GM21737 (cell line): Measurements from ENCODE around the gene TBC1D3B.
"Not testable (repeated sequence)": the region's sequence is repeated elsewhere in the genome, so short reads cannot be mapped to it uniquely, and the experiment has no call there.

Experiments
- ATAC-seq: cut with Tn5 transposase; IDR thresholded peaks from one replicate; pipeline ENCODE4 v1.9.1; 2021; ENCODE audit warnings: mild to moderate bottlenecking, moderate library complexity; ENCODE audit not compliant: unreplicated experiment

TBC1D3B gene

DNA sequence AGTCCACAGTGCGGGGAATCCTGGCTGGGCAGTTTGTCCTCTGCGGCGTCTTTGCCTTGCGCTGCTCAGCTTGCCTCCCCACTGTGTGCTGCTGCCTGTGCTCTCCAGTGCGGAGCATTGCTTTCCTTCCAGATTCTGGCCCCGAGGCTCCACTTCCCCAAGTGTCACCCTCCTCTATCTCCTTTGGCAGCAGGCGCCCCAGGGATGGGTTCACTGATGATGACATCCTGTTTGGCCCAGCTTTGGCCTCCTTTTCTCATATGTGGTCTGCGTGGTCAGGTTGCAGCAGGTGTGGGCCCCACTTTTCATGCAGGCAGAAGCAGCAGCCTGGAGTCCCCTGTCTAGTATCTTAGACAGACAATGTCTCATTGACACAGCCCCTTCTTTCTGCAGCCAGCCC is 25.1 kb upstream of the TBC1D3B start:
- ATAC-seq, result not testable (repeated sequence)

DNA sequence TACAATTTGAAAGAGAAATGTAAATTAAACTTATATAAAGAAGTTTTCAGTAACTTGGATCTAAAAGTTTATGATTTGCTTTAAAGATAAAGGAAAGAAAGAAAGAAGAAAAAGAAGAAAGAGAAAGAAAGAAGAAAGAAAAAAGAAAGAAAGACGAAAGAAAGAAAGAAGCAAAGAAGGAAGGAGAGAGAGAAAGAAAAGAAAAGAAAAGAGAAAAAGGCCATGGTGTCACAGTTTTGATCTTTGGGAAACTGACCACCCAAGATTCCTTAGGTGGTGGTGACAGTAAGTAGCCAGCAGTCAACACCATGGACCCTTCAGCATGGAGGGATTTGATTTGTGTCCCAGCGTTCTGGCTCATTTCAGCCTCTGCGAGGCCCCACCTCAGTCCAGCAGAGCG is 24.7 kb upstream of the TBC1D3B start:
- not testable (repeated sequence) for ATAC-seq

DNA sequence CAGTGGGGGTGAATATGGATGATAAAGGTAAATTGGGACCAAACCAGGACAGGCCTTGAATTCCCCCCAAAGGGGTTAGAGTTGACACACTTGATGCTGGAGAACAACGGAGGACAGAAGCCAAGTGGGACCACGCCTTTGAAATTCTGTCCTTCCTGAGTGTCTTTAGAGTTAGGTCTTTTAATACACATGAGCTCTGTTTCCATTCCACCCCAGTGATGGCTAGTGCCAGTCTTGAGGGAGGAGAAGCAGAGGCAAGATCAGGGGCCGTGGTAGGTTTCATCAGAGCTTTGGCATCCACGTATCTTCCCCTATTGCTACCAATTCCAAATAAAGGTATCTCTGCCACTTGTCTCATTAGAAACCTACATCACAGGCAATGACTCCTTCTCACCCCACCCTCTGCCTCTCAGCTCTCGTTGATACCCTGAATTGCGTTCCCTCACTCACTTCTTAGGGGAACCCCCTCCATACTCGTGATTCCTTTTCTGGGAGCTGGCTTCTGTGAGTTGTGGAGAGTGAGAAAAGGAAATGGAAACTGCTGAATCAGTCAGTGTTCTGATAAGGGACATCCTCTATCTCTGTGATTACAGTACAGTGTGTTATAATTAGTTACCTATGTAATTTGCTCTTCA is 22.5 kb upstream of the TBC1D3B start:
- ATAC-seq, result no peak

DNA sequence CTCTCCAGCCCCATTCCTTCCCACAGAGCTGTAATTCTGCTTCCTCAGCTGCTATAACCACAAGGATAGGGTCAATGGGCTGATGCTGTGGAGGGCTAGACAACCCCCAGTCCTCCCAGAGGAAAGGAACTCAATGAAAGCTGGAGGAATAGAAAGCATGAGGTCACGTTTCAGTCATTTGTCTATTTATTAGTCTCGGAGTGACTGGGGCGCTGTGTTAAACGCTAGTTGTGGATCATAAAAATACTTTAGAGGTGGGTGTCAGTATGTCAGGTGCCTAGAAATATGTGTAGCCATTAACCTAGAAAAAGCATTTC is 20.9 kb upstream of the TBC1D3B start:
- ATAC-seq, result no peak

DNA sequence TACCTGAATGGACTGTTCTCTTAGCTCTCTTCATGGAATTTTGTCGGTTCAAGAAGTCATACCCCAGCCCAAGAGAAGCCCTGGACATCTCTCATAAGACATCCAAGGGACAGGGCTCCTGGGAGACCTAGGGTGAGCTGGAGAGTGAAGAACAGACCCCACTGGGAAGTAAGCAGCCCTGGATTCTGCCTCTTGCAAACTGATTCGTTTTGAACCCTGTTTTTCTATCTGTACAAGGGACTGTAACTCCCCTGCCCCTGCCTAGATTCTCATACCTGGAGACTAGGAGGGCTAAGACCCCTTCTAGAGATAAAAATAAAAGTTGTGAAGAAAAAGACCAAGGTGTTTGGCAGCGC is 19.7 kb upstream of the TBC1D3B start:
- no peak for ATAC-seq

DNA sequence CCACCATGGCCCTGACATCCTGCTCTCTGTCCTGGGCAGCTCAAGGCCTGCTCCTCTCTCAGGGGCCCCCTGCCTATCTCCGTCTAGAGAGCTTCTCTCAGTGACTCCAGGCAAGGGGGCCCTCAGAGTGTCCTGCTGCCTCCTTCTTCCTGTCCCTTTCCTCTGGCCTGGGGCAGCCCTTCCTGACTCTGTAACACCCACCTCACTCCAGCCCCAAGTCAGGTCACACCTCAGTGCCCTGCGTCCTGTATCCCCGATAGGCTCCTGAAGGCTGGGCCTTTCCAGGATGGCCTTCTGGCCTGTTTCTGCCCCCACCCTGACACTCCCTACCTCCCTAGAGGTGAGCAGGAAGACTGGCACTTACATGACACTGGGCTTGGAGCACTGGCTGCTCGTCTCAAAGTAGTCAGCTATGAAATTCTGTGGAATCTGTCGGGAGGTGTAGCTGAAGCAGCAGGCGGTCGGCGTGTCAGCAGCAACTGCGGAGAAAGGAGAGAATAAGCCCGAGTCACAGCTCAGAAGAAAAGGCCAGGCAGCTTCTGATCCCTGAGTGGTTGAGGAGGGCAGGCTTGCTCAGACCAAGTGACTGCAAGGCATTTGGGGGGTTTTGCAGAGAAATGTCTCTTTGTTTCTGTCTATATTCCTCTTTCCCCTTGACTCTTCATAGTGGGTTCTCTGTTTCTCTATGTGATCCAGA is 19.1 kb upstream of the TBC1D3B start:
- ATAC-seq, result no peak

DNA sequence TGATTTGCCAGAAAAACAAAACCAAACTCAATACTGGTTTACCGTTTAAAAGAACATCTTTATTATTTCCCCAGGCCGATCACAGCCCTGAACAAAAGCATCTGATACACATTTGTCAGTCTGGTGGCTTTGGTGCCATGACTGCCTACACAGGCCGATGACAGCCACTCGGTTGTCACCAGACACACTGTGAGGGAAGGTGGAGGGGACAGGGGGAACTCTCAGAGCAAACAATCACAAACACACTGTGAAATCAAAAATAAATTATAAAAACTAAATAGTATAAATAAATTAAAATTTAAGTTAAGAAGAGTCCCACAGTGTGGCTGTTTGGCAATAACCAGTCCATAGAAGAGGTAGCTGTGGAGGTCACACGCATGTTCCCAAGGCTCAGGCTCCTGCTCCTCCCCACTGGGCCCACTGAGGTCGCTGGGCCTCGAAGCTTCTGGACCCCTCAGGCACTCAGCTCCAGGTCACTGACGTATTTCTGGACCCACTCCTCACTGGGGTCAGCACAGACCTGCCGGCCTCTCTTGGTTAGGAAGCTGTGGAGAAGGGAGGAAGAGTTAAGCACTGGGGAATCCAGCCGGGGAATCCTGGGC is 18.5 kb upstream of the TBC1D3B start:
- ATAC-seq, result not testable (repeated sequence)

- ATAC-seq, result not testable (repeated sequence)
These were observed 17.9 kb upstream of the TBC1D3B start for GRCh38 chr17:36194147-36194831.

GRCh38 chr17:36193216-36193775 is 16.9 kb upstream of the TBC1D3B start:
- no peak for ATAC-seq

DNA sequence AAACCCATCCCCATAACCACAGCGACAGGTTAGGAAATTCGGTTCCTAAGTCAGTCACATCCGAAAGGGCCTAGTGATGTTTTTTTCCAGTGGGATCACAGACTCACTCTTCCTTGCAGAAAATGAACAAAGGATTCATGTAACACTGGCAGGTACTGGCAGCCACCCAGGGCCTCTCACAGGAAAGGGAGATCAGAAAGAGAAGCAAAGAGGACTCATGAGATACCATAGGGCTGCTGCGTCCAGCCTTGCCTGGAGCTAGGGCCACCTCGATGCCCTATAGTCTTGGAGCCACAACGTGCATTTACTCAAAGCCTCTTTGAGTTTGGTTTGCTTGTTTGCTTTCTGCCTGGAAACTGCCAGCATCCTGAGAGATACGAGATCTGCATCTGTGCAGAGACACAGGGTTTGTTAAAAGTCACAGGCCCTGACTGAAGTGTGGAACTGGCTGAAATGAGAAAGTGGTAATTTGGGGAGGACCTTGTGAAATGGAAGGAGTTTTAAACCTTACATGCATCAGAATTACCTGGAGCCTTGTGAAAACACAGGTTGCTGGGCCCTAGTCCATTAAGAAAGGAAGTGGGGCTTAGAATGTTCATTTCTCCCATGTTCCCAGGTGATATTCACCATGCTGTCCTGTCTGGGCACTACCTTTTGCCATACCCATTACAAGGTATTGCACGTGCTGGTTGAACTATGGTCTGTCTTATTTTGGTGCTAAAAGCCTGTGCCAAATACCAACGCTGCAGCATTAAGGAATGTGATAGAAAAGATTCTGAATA is 14.3 kb upstream of the TBC1D3B start:
- not testable (repeated sequence) for ATAC-seq

GRCh38 chr17:36189993-36190392 is 13.6 kb upstream of the TBC1D3B start:
- ATAC-seq, result not testable (repeated sequence)

GRCh38 chr17:36188891-36189306 is 12.5 kb upstream of the TBC1D3B start:
- ATAC-seq, result no peak

DNA sequence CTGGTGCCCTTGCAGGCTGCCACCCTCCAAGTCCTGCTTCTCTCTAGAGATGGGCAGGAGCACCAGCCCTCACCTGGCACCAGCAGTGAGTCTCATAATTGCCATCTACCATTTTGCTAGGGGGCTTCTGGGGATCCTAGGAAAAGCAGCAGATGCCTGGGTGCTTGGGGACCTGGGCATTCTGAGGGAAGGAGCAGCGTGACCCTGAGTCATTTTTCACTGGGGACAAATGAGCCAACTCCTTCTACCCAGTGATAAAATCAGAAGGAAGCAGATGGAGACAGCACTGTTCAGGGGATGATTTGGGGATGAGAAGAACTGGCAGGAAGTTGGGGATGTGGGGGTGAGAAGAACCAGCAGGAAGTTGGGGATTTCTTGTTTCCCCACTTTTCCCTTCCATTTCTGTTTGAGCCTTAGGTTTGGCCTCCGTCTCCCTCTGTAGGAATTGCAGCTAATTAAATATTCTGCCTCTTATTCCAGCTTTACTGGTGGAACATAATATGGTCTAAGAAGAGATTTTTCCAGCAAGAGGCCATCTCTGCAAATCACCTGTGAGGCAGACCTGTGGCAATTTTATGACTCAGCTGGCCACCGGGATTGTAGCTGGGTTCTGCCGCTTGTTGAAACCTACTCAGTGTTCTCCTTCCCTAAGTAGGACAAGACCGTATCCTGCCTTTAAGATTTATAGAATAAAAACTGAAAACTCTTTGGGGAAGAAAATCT is 11.7 kb upstream of the TBC1D3B start:
- not testable (repeated sequence) for ATAC-seq

DNA sequence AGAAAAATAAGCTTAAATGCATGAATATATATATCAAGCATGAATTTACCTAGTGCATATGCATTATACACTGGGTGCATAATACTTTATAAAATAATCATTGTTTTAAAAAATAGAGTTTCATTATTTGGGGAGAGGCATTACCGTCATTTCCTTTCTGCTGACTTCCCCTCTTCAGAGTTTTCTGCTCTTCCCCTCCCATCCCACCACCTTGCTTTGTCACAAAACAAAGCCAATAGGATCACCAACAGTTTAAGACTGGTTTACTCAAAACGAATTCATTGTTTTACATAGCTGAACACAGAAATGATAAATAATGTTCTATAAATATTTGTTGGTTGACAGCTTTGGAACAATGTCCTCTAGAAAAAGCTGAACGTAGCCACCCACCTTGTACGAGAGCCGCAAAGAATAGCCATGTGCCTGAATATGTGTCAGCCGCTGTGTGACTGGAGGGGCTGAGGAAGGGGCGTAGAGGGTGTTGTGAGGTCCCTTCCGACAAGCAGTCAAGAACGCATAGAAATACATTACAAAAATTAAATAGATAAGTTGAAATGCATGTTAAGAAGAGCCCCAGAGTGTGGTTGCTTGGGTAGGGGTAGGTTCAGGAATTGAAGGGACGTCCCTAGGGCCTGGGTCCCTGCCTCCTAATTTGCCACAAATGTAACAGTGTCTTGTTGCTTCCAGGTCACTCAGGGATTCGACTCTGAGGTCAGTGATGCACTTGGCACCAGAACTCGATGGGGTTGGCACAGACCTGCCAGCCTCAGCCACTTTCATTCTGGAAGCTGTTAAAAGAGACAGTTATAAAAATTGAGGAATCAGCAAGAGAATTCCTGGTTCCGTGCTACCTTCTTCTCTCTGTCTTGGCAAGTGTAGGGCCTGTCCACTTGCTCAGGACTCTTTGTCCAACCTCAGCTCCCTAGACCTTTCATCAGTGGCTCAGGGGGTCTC is 10.7 kb upstream of the TBC1D3B start:
- not testable (repeated sequence) for ATAC-seq

DNA sequence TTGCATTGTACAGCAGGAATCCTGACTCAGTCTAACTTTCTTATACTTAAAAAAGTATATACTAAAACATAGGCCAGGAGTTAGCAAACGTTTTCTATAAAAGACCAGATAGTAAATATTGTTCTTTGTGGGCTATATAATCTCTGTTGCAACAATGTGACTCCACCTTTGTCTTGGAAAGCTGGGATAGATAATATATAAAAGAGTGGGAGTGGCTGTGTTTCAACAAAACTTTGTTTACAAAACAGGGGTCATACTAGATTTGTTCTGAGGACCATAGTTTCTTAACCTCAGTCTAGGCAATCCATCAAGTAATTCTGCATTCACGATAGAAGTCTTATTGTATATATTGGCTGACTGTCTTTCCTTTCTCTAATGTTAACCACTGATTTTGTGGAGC is 9.0 kb upstream of the TBC1D3B start:
- ATAC-seq, result no peak

DNA sequence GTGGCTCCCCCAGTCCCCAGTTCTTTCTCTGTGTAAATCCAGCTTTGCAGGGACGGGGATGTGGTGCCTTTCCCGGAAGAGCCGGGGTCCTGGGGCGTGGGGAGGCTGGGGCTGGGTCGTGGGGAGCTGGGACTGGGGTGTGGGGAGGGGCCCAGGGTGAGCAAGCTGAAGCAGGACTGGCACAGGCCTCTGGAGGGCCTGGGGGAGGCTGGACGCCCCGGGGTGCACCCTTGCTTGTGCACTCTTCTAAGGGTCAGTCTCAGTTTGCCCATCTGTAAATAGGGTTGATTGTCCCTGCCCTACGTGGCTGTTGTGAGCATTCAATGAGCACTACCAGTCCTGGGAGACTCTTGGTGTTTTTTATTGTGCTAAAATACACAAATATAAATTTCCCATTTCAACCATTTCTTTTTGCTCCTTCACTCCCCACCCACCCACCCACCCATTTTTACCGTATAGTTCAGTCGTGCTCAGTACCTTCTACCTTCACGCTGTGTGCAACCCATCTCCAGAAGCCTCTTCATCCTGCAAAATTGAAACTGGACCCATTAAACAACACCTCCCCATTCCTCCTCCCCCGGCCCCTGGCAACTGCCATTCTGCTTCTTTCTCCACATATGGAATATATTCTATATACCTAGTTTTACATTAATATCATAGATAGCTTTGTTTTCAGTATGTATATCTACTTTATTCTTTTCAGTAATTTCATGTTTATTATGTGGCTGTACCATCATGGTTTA is 7.8 kb upstream of the TBC1D3B start:
- ATAC-seq, result no peak

- ATAC-seq, result no peak
These were observed 6.8 kb upstream of the TBC1D3B start for GRCh38 chr17:36183001-36183971.
